ENCODE results near the gene RSPRY1. TPM values are rescaled to one million over a fixed set of nuclear protein-coding genes. Genes with fewer than 3 reads are reported as not detected.
A peak's percentile ranks its signal among the peaks of the same experiment; 100 is the strongest.

RSPRY1 gene
- total RNA-seq, 1 donor from 2014 or later, result 63.7 TPM

DNA sequence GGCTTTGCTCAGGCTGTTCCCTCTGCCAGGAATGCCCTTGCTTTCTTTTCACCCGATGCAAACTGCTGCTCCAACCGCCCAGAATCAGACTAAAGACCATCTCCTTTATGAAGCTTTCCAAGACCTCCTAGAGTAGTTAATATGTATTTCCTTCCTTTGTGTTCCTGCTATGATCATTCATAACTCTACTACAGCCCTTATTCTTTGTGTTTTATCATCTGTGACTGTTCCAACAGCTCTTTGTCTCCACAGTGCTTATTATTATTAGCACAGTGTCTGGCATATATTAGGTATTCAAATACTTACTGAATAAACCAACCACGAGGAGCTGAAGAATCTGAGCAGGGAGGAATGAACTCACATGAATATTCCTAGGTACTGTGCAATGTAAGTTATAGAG lies 7.9 kb upstream of the RSPRY1 start:
- no peaks in the 10 kb centered on the region for H3K9me3 Mint-ChIP-seq (ENCODE audit: low read depth)
- H3K36me3 Mint-ChIP-seq (ENCODE audit: insufficient read depth), result peaks cover 8% of the 10 kb centered on the region
- H3K4me1 Mint-ChIP-seq (ENCODE audit: low read depth), result peaks cover 28% of the 10 kb centered on the region
- H3K27ac Mint-ChIP-seq, result no peak overlapping the region
- DNase-seq (ENCODE audit: low spot score, unreplicated experiment), result no peak
- peaks cover 7% of the 10 kb centered on the region for H3K27me3 Mint-ChIP-seq
- TF ChIP-seq, protein P1, sequence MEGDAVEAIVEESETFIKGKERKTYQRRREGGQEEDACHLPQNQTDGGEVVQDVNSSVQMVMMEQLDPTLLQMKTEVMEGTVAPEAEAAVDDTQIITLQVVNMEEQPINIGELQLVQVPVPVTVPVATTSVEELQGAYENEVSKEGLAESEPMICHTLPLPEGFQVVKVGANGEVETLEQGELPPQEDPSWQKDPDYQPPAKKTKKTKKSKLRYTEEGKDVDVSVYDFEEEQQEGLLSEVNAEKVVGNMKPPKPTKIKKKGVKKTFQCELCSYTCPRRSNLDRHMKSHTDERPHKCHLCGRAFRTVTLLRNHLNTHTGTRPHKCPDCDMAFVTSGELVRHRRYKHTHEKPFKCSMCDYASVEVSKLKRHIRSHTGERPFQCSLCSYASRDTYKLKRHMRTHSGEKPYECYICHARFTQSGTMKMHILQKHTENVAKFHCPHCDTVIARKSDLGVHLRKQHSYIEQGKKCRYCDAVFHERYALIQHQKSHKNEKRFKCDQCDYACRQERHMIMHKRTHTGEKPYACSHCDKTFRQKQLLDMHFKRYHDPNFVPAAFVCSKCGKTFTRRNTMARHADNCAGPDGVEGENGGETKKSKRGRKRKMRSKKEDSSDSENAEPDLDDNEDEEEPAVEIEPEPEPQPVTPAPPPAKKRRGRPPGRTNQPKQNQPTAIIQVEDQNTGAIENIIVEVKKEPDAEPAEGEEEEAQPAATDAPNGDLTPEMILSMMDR (IDR thresholded peaks at IDR 0.05; ENCODE audit: unreplicated experiment), result no peak
- H3K4me3 Mint-ChIP-seq (ENCODE audit: low read depth), result no peak overlapping the region

DNA sequence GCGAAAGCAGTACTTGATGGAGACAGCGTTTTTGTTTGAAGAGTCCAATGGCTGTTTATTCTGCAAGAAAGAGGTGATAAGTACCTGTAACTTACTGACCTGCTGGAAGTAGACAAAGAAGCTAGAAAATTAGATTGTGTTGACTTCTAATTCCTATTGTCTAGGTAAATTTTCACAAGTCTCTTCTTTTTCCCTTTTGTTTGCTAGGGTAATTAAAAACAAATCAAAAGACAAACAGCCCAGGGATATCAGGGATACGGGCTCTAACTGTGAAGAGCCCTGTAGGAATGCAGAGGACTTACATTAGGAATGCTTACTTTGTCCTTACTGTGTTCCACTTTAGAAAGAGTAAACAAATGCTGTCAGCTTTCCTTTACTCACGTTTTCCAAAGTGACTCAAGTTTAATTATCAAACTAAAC lies 7.3 kb upstream of the RSPRY1 start:
- H3K27ac Mint-ChIP-seq, result no peak overlapping the region
- no peaks in the 10 kb centered on the region for H3K9me3 Mint-ChIP-seq (ENCODE audit: low read depth)
- no peak overlapping the region for H3K4me3 Mint-ChIP-seq (ENCODE audit: low read depth)
- TF ChIP-seq, protein P1 (IDR thresholded peaks at IDR 0.05; ENCODE audit: unreplicated experiment), result no peak
- H3K36me3 Mint-ChIP-seq (ENCODE audit: insufficient read depth), result peaks cover 5% of the 10 kb centered on the region
- DNase-seq (ENCODE audit: low spot score, unreplicated experiment), result no peak
- peaks cover 7% of the 10 kb centered on the region for H3K27me3 Mint-ChIP-seq
- H3K4me1 Mint-ChIP-seq (ENCODE audit: low read depth), result peaks cover 30% of the 10 kb centered on the region

DNA sequence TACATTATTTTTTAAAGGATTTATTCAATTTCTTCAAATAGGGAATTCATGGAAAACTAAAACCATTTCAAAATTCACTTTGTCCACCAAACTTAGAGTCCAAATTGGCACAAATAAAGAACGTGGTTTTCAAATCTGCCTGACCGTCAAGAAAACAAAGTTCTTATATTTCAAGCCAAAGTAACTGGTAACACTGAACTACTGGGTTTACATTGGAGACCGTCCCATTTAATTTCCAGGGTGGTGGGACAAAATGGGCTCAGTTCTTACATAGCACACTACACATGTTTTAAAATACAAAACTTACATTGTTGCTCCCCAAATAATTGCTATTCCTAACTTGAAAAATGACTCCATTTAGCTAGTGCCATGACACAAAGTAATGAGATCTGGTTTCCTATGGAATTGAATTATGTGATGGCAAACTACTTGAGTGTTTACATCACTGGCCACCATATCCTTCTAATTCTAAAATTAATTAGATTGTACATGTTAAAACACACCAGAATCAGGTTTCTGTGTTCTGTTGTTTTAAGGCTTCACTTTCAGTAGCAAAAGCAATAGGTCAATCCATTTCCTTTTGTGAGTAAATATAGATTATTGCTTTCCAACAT lies 6.8 kb upstream of the RSPRY1 start:
- DNase-seq (ENCODE audit: low spot score, unreplicated experiment), result no peak
- peaks cover 34% of the 10 kb centered on the region for H3K4me1 Mint-ChIP-seq (ENCODE audit: low read depth)
- no peak overlapping the region for H3K4me3 Mint-ChIP-seq (ENCODE audit: low read depth)
- peak overlapping the region; percentile 62 for H3K27ac Mint-ChIP-seq
- H3K27me3 Mint-ChIP-seq, result peaks cover 7% of the 10 kb centered on the region
- H3K9me3 Mint-ChIP-seq (ENCODE audit: low read depth), result no peaks in the 10 kb centered on the region
- peaks cover 5% of the 10 kb centered on the region for H3K36me3 Mint-ChIP-seq (ENCODE audit: insufficient read depth)
- TF ChIP-seq, protein P1 (IDR thresholded peaks at IDR 0.05; ENCODE audit: unreplicated experiment), result no peak

DNA sequence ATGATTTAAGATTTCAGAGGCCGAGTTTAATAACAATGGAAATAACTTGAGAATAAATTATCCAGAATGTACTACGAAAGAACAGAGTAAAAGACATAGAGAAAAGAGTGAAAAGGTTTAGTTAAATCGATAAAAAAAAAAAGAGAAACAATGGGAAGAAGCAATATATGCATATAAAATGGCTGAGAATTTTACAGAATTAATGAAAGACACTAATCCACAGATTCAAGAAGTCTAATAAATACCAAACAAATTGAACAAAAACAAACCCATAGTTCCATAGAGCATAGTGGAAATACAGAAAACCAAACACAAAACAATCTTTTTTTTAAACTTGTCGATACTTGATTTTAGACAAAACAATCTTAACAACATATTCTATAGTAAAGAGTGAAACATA lies 2.0 kb upstream of the RSPRY1 start:
- Mint-ChIP-seq H3K4me3 (ENCODE audit: low read depth) (peak overlapping the region; percentile 95), H3K27me3 (no peaks in the 10 kb centered on the region), H3K36me3 (ENCODE audit: insufficient read depth) (peaks cover under 1% of the 10 kb centered on the region), H3K4me1 (ENCODE audit: low read depth) (peaks cover 47% of the 10 kb centered on the region), H3K27ac (no peak overlapping the region), H3K9me3 (ENCODE audit: low read depth) (no peaks in the 10 kb centered on the region)
- no peak for DNase-seq (ENCODE audit: low spot score, unreplicated experiment)
- TF ChIP-seq, protein P1 (IDR thresholded peaks at IDR 0.05; ENCODE audit: unreplicated experiment), result no peak

DNA sequence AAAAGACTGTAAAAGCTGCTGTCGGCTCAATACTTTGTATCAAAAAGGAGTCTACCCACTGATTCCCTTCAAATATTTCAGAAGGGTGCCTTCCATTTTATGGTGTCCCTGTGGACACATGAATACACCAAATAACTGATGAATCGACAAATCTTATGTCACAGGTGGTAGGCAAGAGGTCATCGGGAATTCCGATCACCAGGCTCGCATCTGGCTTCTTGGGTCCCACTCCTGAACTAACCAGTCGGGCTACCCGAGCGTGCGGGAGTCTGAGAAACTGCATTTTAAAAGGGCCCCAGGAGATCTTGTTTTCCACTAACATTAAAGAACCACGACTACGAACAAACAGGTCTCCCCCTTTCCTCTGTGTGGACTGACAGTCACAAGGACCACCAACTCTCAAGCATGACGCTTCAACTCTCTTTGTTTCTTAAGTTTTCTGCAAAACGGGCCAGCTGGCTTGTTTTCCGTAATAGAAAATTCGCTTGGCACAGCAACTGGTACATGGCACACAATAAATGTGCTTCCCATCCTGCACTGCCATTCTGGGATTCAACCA lies 1.2 kb upstream of the RSPRY1 start:
- Mint-ChIP-seq H3K4me3 (ENCODE audit: low read depth) (peak overlapping the region; percentile 95), H3K36me3 (ENCODE audit: insufficient read depth) (peaks cover 2% of the 10 kb centered on the region), H3K27ac (peak overlapping the region; percentile 95), H3K27me3 (no peaks in the 10 kb centered on the region), H3K4me1 (ENCODE audit: low read depth) (peaks cover 41% of the 10 kb centered on the region), H3K9me3 (ENCODE audit: low read depth) (no peaks in the 10 kb centered on the region)
- DNase-seq (ENCODE audit: low spot score, unreplicated experiment), result no peak
- TF ChIP-seq, protein P1 (IDR thresholded peaks at IDR 0.05; ENCODE audit: unreplicated experiment), result no peak
